HL-60 (cell line): Measurements from ENCODE around the gene ADAM12.

ENCODE experiments used
- DNase-seq, 2 experiments: peaks; one replicate each; pipeline ENCODE4 v3.0.0-alpha.2; 2010 to 2020; ENCODE audit warnings: low read depth in 1 of 2, low spot score in 1 of 2
- H3K27ac ChIP-seq: fragments of 250-450 bp; sonication (Bioruptor Pico); replicated peaks from 2 replicates; pipeline ENCODE4 v1.5.1; 2020; ENCODE audit warnings: mild to moderate bottlenecking, moderate library complexity
- H3K27me3 ChIP-seq: fragments of 250-450 bp; sonication (Bioruptor Pico); 2 replicates; pipeline ENCODE4 v1.5.1; 2021; ENCODE audit warnings: mild to moderate bottlenecking, moderate library complexity; ENCODE audit not compliant: insufficient read depth, poor library complexity, severe bottlenecking
- H3K4me3 ChIP-seq: replicated peaks from 2 replicates; pipeline ENCODE4 v1.5.1; 2011; ENCODE audit warnings: mild to moderate bottlenecking, control low read depth, low read length; ENCODE audit not compliant: insufficient read depth
- GABPA ChIP-seq: IDR thresholded peaks from 2 replicates; pipeline ENCODE4 v1.6.1; 2012; ENCODE audit warnings: low read depth
- POLR2AphosphoS5 ChIP-seq: IDR thresholded peaks from 2 replicates; pipeline ENCODE4 v1.6.1; 2012; ENCODE audit warnings: low read depth
- SPI1 ChIP-seq: IDR thresholded peaks from 2 replicates; pipeline ENCODE4 v1.6.1; 2012; ENCODE audit warnings: low read depth, mild to moderate bottlenecking, borderline replicate concordance
- TF ChIP-seq, protein P1 (sequence below): IDR thresholded peaks from 2 replicates; pipeline ENCODE4 v1.6.1; 2012; ENCODE audit warnings: low read depth; ENCODE audit not compliant: insufficient replicate concordance
- TF ChIP-seq, protein P2 (sequence below): IDR thresholded peaks from one replicate; pipeline ENCODE4 v1.5.1; 2011; ENCODE audit warnings: low read length, control low read depth, inconsistent platforms; ENCODE audit not compliant: insufficient read depth

The ADAM12 gene

DNA sequence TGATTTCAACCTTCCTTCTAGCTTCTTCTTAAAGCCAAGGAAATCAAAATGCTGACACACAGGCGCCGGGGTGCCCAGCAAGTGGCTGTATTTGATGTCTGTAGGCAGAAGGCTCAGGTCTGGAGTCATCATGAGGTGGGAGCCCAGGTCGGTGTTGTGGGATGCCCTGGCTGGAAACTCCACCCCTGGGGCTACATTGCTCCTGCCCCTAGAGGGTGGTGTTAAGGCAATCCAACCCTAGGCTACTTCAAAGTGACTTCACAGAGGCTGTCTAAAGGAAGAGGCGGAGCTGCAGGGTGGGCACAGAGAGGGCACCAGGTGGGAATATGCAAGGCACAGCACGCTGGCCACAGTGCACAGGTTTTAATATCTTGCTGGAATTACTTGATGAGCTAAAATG, 200.9 kb downstream of the ADAM12 start:
- DNase-seq = no peak
- TF ChIP-seq, protein P1, sequence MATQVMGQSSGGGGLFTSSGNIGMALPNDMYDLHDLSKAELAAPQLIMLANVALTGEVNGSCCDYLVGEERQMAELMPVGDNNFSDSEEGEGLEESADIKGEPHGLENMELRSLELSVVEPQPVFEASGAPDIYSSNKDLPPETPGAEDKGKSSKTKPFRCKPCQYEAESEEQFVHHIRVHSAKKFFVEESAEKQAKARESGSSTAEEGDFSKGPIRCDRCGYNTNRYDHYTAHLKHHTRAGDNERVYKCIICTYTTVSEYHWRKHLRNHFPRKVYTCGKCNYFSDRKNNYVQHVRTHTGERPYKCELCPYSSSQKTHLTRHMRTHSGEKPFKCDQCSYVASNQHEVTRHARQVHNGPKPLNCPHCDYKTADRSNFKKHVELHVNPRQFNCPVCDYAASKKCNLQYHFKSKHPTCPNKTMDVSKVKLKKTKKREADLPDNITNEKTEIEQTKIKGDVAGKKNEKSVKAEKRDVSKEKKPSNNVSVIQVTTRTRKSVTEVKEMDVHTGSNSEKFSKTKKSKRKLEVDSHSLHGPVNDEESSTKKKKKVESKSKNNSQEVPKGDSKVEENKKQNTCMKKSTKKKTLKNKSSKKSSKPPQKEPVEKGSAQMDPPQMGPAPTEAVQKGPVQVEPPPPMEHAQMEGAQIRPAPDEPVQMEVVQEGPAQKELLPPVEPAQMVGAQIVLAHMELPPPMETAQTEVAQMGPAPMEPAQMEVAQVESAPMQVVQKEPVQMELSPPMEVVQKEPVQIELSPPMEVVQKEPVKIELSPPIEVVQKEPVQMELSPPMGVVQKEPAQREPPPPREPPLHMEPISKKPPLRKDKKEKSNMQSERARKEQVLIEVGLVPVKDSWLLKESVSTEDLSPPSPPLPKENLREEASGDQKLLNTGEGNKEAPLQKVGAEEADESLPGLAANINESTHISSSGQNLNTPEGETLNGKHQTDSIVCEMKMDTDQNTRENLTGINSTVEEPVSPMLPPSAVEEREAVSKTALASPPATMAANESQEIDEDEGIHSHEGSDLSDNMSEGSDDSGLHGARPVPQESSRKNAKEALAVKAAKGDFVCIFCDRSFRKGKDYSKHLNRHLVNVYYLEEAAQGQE = no peak
- no peak for TF ChIP-seq POLR2AphosphoS5
- no peak for TF ChIP-seq SPI1
- TF ChIP-seq GABPA = no peak
- TF ChIP-seq, protein P2, sequence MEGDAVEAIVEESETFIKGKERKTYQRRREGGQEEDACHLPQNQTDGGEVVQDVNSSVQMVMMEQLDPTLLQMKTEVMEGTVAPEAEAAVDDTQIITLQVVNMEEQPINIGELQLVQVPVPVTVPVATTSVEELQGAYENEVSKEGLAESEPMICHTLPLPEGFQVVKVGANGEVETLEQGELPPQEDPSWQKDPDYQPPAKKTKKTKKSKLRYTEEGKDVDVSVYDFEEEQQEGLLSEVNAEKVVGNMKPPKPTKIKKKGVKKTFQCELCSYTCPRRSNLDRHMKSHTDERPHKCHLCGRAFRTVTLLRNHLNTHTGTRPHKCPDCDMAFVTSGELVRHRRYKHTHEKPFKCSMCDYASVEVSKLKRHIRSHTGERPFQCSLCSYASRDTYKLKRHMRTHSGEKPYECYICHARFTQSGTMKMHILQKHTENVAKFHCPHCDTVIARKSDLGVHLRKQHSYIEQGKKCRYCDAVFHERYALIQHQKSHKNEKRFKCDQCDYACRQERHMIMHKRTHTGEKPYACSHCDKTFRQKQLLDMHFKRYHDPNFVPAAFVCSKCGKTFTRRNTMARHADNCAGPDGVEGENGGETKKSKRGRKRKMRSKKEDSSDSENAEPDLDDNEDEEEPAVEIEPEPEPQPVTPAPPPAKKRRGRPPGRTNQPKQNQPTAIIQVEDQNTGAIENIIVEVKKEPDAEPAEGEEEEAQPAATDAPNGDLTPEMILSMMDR = no peak
- Histone ChIP-seq H3K27ac (no peak overlapping the region), H3K4me3 (no peak overlapping the region), H3K27me3 (no peaks in the 10 kb centered on the region)

DNA sequence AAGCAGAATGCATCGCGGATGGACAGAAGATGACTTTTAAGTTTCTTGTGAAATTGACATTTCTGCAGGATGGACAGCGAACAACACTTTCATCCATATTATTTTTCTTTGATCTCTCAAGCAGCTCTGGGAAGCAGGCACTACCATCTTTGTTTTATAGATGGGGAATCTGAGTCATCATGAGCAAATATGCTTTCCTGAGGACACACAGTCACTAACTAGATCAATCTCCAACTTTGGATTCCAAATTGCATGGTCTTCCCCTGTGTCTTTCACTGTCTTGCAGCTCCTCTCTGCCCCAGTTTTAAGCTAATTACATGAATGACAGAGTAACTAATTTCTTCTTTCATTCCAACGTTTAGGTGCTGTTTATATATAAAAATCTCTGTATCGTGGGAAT, 201.5 kb downstream of the ADAM12 start:
- H3K4me3 ChIP-seq = no peak overlapping the region
- no peak overlapping the region for H3K27ac ChIP-seq
- H3K27me3 ChIP-seq = no peaks in the 10 kb centered on the region
- DNase-seq = no peak
- TF ChIP-seq, protein P2 = no peak
- TF ChIP-seq SPI1 (no peak), POLR2AphosphoS5 (no peak)

DNA sequence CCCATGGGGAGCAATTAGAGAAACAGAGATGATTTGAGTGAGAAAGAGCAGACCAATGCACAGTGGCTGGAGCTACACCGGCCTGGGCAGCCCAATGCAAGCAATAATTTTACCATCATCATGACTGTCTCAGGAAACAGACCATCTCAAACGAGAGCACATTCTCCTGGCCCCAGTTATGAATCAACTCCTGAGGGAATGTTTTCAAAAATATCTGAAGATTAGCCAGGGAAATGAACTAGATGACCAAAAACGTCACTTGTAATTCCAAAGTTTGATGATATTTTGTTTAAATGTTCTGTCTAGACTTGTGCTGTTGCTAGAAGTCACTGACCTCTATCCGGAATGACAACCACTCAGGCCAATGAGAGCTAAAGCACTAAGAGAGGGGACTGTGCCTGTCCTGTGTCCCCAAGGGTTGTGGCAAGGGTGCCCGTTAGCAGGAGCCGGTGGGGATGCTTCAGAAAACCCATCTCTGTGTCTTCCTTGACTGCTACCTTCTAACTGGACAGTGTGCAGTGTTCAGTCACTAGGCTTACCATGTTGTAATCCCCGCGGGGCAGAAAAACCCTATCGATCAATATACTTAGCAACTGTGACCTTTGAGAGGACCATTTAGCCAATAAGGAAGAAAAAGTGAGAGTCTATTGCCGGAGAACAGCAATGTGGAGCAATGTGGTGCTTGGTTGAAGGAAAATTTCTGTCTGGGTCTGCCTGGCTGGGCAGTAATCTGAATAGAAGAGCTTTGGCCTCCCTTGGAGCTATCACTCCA, 202.4 kb downstream of the ADAM12 start:
- DNase-seq = no peak
- Histone ChIP-seq H3K27me3 (no peaks in the 10 kb centered on the region), H3K4me3 (no peak overlapping the region), H3K27ac (no peak overlapping the region)
- TF ChIP-seq, protein P1 = no peak
- TF ChIP-seq POLR2AphosphoS5 = no peak

DNA sequence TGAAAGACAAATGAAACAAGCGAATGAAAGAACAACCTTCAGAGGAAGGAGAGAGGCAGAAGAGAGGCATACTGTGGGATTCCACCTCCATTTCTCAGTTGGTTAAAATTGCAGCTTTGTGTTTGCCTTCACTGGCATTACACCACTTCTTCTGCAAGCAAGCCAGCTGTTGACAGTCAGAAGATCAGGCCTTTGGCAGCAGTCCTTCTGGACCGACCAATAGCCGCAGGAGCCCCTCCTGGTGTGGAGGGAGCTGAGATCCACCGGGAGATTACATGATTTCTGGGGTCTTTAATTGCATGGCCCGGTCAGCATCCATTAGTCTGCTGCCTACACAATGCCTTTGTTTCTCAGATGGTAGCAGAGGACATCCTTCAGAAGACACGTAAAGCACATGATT, 206.7 kb downstream of the ADAM12 start:
- TF ChIP-seq, protein P1 = no peak
- TF ChIP-seq, protein P2 = no peak
- no peak for TF ChIP-seq GABPA
- no peak for TF ChIP-seq SPI1
- no peak for TF ChIP-seq POLR2AphosphoS5
- Histone ChIP-seq H3K27ac (no peak overlapping the region), H3K4me3 (no peak overlapping the region), H3K27me3 (no peaks in the 10 kb centered on the region)
- no peak for DNase-seq
